MCF 10A (cell line): ENCODE data around the gene MYH15. TPM values are rescaled to one million over a fixed set of nuclear protein-coding genes. Genes with fewer than 3 reads are reported as not detected.

Source experiments
- BruUV-seq: library from RNA; stranded (reverse); fragments of 400-500 nt; replicated peaks from 2 replicates; lab custom pipeline; 2021; lab: Mats Ljungman, UMichigan
- CTCF ChIA-PET: fragments of 300-600 bp; sonication (Branson Sonifier 250); formaldehyde crosslinking; extraction: SDS; loops from one replicate; lab custom pipeline; 2021; ENCODE audit warnings: antibody characterized with exemption, inconsistent platforms; lab: Yijun Ruan, JAX
- POLR2A ChIA-PET: fragments of 300-600, 350-650 bp; sonication (Branson Sonifier 250); formaldehyde crosslinking; extraction: SDS; loops from one replicate; lab custom pipeline; 2020; ENCODE audit warnings: antibody characterized with exemption, inconsistent platforms; lab: Yijun Ruan, JAX
- DNase-seq: peaks from one replicate; pipeline ENCODE4 v3.0.0-alpha.2; 2018; ENCODE audit not compliant: unreplicated experiment
- H3K27ac Mint-ChIP-seq: one replicate; pipeline ENCODE4 v1.8.0; 2022; ENCODE audit warnings: mild to moderate bottlenecking, low read depth, mixed read lengths; ENCODE audit not compliant: unreplicated experiment
- H3K27me3 Mint-ChIP-seq: one replicate; pipeline ENCODE4 v1.8.0; 2022; ENCODE audit warnings: mixed read lengths; ENCODE audit not compliant: insufficient read depth, unreplicated experiment
- H3K36me3 Mint-ChIP-seq: one replicate; pipeline ENCODE4 v1.8.0; 2022; ENCODE audit warnings: mild to moderate bottlenecking, moderate library complexity, mixed read lengths; ENCODE audit not compliant: insufficient read depth, unreplicated experiment
- H3K4me1 Mint-ChIP-seq: one replicate; pipeline ENCODE4 v1.8.0; 2022; ENCODE audit warnings: mixed read lengths; ENCODE audit not compliant: insufficient read depth, unreplicated experiment
- H3K4me3 Mint-ChIP-seq: one replicate; pipeline ENCODE4 v1.8.0; 2022; ENCODE audit warnings: mild to moderate bottlenecking, moderate library complexity, mixed read lengths; ENCODE audit not compliant: unreplicated experiment
- H3K9me3 Mint-ChIP-seq: one replicate; pipeline ENCODE4 v1.8.0; 2022; ENCODE audit warnings: mixed read lengths; ENCODE audit not compliant: unreplicated experiment
- CTCF ChIP-seq: fragments of 200-600 bp; IDR thresholded peaks from one replicate; pipeline ENCODE4 v1.8.0; 2022; ENCODE audit warnings: antibody characterized with exemption, mild to moderate bottlenecking; ENCODE audit not compliant: unreplicated experiment
- intact Hi-C: fragments of 100-400 bp; cut with micrococcal nuclease; formaldehyde crosslinking; loops from 2 replicates; pipeline ENCODE4 v1.14.1; 2022
- total RNA-seq: library from RNA; stranded (reverse); gene quantifications from 2 replicates; pipeline ENCODE4 v1.2.3, GENCODE V29; 2022

The MYH15 gene
- total RNA-seq, 1 experiment from 2014 or later: 0.19 TPM

GRCh38 chr3:108406661-108407206 is 103.7 kb downstream of the MYH15 start:
- peak; percentile 38 for TF ChIP-seq CTCF
- Mint-ChIP-seq H3K9me3 (no peaks in the 10 kb centered on the region), H3K4me3 (no peak overlapping the region), H3K36me3 (no peaks in the 10 kb centered on the region), H3K27me3 (no peaks in the 10 kb centered on the region), H3K4me1 (peaks cover 5% of the 10 kb centered on the region), H3K27ac (no peak overlapping the region)
- intact Hi-C loops: loop anchor here (1.0 to 2.0 kb wide), 3 partner anchors 254 to 652 kb away; no protein-coding TSS in a partner anchor
- DNase-seq: peak; percentile 59
- BruUV-seq: no TSS peak
- POLR2A ChIA-PET: interaction anchor here (0.5 to 1.0 kb wide), 2 partner anchors 14 to 254 kb away, joined by 3 read pairs; no protein-coding TSS in a partner anchor
- CTCF ChIA-PET: interaction anchor here (0.6 to 1.3 kb wide), 9 partner anchors 10 to 420 kb away, joined by 3 to 4 read pairs (median 3); no protein-coding TSS in a partner anchor

- no TSS peak for BruUV-seq
- peak; percentile 3 for DNase-seq
- Mint-ChIP-seq H3K27me3 (no peaks in the 10 kb centered on the region), H3K9me3 (no peaks in the 10 kb centered on the region), H3K36me3 (no peaks in the 10 kb centered on the region), H3K4me1 (peaks cover 5% of the 10 kb centered on the region), H3K27ac (no peak overlapping the region), H3K4me3 (no peak overlapping the region)
- intact Hi-C loops: loop anchor here (1.0 to 2.0 kb wide), 3 partner anchors 253 to 651 kb away; no protein-coding TSS in a partner anchor
- CTCF ChIA-PET: interaction anchor here (0.7 to 2.5 kb wide), 6 partner anchors 10 to 467 kb away, joined by 3 to 29 read pairs (median 4); no protein-coding TSS in a partner anchor
- no peak for TF ChIP-seq CTCF
- POLR2A ChIA-PET: interaction anchor here (1.1 kb wide), 1 partner anchor 184 kb away, joined by 3 read pairs; the partner anchor contains the start of gene DZIP3
Observed at GRCh38 chr3:108406063-108406660, 104.2 kb downstream of the MYH15 start.

GRCh38 chr3:108404368-108404767 is 106.0 kb downstream of the MYH15 start:
- Mint-ChIP-seq H3K27me3 (no peaks in the 10 kb centered on the region), H3K4me3 (no peak overlapping the region), H3K4me1 (peaks cover 5% of the 10 kb centered on the region), H3K9me3 (no peaks in the 10 kb centered on the region), H3K27ac (no peak overlapping the region), H3K36me3 (no peaks in the 10 kb centered on the region)
- DNase-seq: no peak
- no TSS peak for BruUV-seq
- ChIA-PET CTCF (interaction anchor here (0.5 to 2.5 kb wide), 5 partner anchors 11 to 1046 kb away, joined by 3 to 29 read pairs (median 3); no protein-coding TSS in a partner anchor), POLR2A (no interaction called here)
- intact Hi-C loops: no loop called here
- TF ChIP-seq CTCF: no peak

- Mint-ChIP-seq H3K9me3 (no peaks in the 10 kb centered on the region), H3K36me3 (no peaks in the 10 kb centered on the region), H3K27me3 (no peaks in the 10 kb centered on the region), H3K27ac (no peak overlapping the region), H3K4me3 (no peak overlapping the region), H3K4me1 (peaks cover 5% of the 10 kb centered on the region)
- ChIA-PET CTCF (interaction anchor here (0.5 to 2.5 kb wide), 5 partner anchors 11 to 1046 kb away, joined by 3 to 29 read pairs (median 3); no protein-coding TSS in a partner anchor), POLR2A (no interaction called here)
- no TSS peak for BruUV-seq
- intact Hi-C loops: no loop called here
- TF ChIP-seq CTCF: no peak
- no peak for DNase-seq
Observed at GRCh38 chr3:108403686-108404345, 106.6 kb downstream of the MYH15 start.
